H9 (cell line): ENCODE measurements around the gene PUDP. TPM values are rescaled to one million over a fixed set of nuclear protein-coding genes. Genes with fewer than 3 reads are reported as not detected.

Experiments
- DNase-seq: peaks from one replicate; pipeline ENCODE4 v3.0.0-alpha.2; 2017
- H2AFZ ChIP-seq: one replicate; pipeline ENCODE4 v1.6.1; 2013; ENCODE audit warnings: mild to moderate bottlenecking, low read length, control low read depth, moderate library complexity
- H2AK5ac ChIP-seq: 2 replicates; pipeline ENCODE4 v1.6.1; 2013; ENCODE audit warnings: low read length, control low read depth, mixed read lengths; ENCODE audit not compliant: insufficient read length
- H2BK120ac ChIP-seq: one replicate; pipeline ENCODE4 v1.6.1; 2013; ENCODE audit warnings: low read depth, mild to moderate bottlenecking, low read length, control low read depth, inconsistent platforms; ENCODE audit not compliant: poor library complexity, severe bottlenecking
- H2BK12ac ChIP-seq: 2 replicates; pipeline ENCODE4 v1.6.1; 2013; ENCODE audit warnings: low read length, control low read depth, mixed read lengths, low read depth; ENCODE audit not compliant: insufficient read length
- H2BK15ac ChIP-seq: 2 replicates; pipeline ENCODE4 v1.6.1; 2013; ENCODE audit warnings: low read depth, low read length, control low read depth
- H2BK20ac ChIP-seq: one replicate; pipeline ENCODE4 v1.6.1; 2013; ENCODE audit warnings: low read depth, mild to moderate bottlenecking, low read length, control low read depth, inconsistent platforms; ENCODE audit not compliant: poor library complexity, severe bottlenecking
- H2BK5ac ChIP-seq: 2 replicates; pipeline ENCODE4 v1.6.1; 2013; ENCODE audit warnings: low read length, control low read depth, mixed read lengths; ENCODE audit not compliant: insufficient read length
- H3K14ac ChIP-seq: 2 replicates; pipeline ENCODE4 v1.6.1; 2013; ENCODE audit warnings: low read length, control low read depth; ENCODE audit not compliant: insufficient read depth
- H3K18ac ChIP-seq: 2 replicates; pipeline ENCODE4 v1.6.1; 2013; ENCODE audit warnings: low read depth, mild to moderate bottlenecking, mixed read lengths, low read length, control low read depth; ENCODE audit not compliant: insufficient read length
- H3K23ac ChIP-seq: 2 replicates; pipeline ENCODE4 v1.6.1; 2013; ENCODE audit warnings: low read length, control low read depth, mixed read lengths, low read depth; ENCODE audit not compliant: insufficient read length
- H3K23me2 ChIP-seq: 2 replicates; pipeline ENCODE4 v1.6.1; 2013; ENCODE audit warnings: low read depth, mild to moderate bottlenecking, mixed read lengths, low read length, control low read depth; ENCODE audit not compliant: insufficient read length, poor library complexity, severe bottlenecking
- H3K27ac ChIP-seq: 2 replicates; pipeline ENCODE4 v1.5.1; 2013; ENCODE audit warnings: low read length, control low read depth, mixed read lengths, low read depth; ENCODE audit not compliant: insufficient read length
- H3K27me3 ChIP-seq: 2 replicates; pipeline ENCODE4 v1.6.1; 2013; ENCODE audit warnings: low read length, control low read depth, inconsistent platforms; ENCODE audit not compliant: insufficient read depth
- H3K4ac ChIP-seq: 2 replicates; pipeline ENCODE4 v1.6.1; 2013; ENCODE audit warnings: low read depth, mild to moderate bottlenecking, control low read depth, inconsistent platforms, low read length, moderate library complexity
- H3K4me1 ChIP-seq: 2 replicates; pipeline ENCODE4 v1.6.1; 2013; ENCODE audit warnings: low read length, control low read depth, inconsistent platforms; ENCODE audit not compliant: insufficient read depth
- H3K4me2 ChIP-seq: 2 replicates; pipeline ENCODE4 v1.6.1; 2013; ENCODE audit warnings: low read length, control low read depth, mixed read lengths; ENCODE audit not compliant: insufficient read length, insufficient read depth
- H3K56ac ChIP-seq: 2 replicates; pipeline ENCODE4 v1.6.1; 2013; ENCODE audit warnings: low read depth, mild to moderate bottlenecking, mixed read lengths, low read length, control low read depth; ENCODE audit not compliant: insufficient read length
- H3K79me1 ChIP-seq: 2 replicates; pipeline ENCODE4 v1.6.1; 2013; ENCODE audit warnings: low read depth, mild to moderate bottlenecking, moderate library complexity, low read length, control low read depth, inconsistent platforms; ENCODE audit not compliant: insufficient read depth, poor library complexity, severe bottlenecking
- H3K79me2 ChIP-seq: 2 replicates; pipeline ENCODE4 v1.6.1; 2013; ENCODE audit warnings: low read length, control low read depth, inconsistent platforms; ENCODE audit not compliant: insufficient read depth
- H3K9ac ChIP-seq: 2 replicates; pipeline ENCODE4 v1.6.1; 2013; ENCODE audit warnings: low read length, control low read depth, mixed read lengths; ENCODE audit not compliant: insufficient read length; ENCODE audit errors: extremely low read depth
- H3K9me3 ChIP-seq: one replicate; pipeline ENCODE4 v1.6.1; 2013; ENCODE audit warnings: low read depth, low read length, inconsistent platforms; ENCODE audit not compliant: control insufficient read depth
- H3T11ph ChIP-seq: one replicate; pipeline ENCODE4 v1.6.1; 2013; ENCODE audit warnings: mild to moderate bottlenecking, low read length, control low read depth, inconsistent platforms
- H4K20me1 ChIP-seq: one replicate; pipeline ENCODE4 v1.6.1; 2013; ENCODE audit not compliant: control insufficient read depth, insufficient read length, insufficient read depth
- H4K5ac ChIP-seq: 2 replicates; pipeline ENCODE4 v1.6.1; 2013; ENCODE audit warnings: low read depth, mild to moderate bottlenecking, mixed read lengths, low read length, control low read depth; ENCODE audit not compliant: insufficient read length
- H4K8ac ChIP-seq: replicated peaks from 2 replicates; pipeline ENCODE4 v1.6.1; 2013; ENCODE audit warnings: low read length, control low read depth, mixed read lengths, low read depth; ENCODE audit not compliant: insufficient read length
- H4K91ac ChIP-seq: 2 replicates; pipeline ENCODE4 v1.6.1; 2013; ENCODE audit warnings: low read depth, mild to moderate bottlenecking, moderate library complexity, mixed read lengths, low read length, control low read depth; ENCODE audit not compliant: insufficient read length
- H3K27ac Mint-ChIP-seq, 3 experiments: 2 replicates in 2 of 3; 3 replicates in 1 of 3; pipeline ENCODE4 v1.8.0; 2020 to 2021; ENCODE audit warnings: mixed read lengths in 3 of 3, mild to moderate bottlenecking in 1 of 3, moderate library complexity in 1 of 3
- H3K27me3 Mint-ChIP-seq: 2 replicates; pipeline ENCODE4 v1.8.0; 2021; ENCODE audit warnings: low read depth, mild to moderate bottlenecking, moderate library complexity, mixed read lengths
- H3K36me3 Mint-ChIP-seq, 3 experiments: 2 replicates in 2 of 3; 3 replicates in 1 of 3; pipeline ENCODE4 v1.8.0; 2020 to 2021; ENCODE audit warnings: low read depth in 3 of 3, mixed read lengths in 3 of 3; ENCODE audit not compliant: insufficient read depth in 1 of 3
- H3K4me1 Mint-ChIP-seq, 2 experiments: 2 replicates each; pipeline ENCODE4 v1.8.0; 2020; ENCODE audit warnings: mixed read lengths in 2 of 2
- H3K4me3 Mint-ChIP-seq, 2 experiments: 2 replicates in 1 of 2; 3 replicates in 1 of 2; pipeline ENCODE4 v1.8.0; 2020 to 2021; ENCODE audit warnings: mild to moderate bottlenecking in 2 of 2, mixed read lengths in 2 of 2, moderate library complexity in 1 of 2
- H3K9me3 Mint-ChIP-seq, 2 experiments: 2 replicates in 1 of 2; 3 replicates in 1 of 2; pipeline ENCODE4 v1.8.0; 2020; ENCODE audit warnings: mild to moderate bottlenecking in 2 of 2, mixed read lengths in 2 of 2, moderate library complexity in 1 of 2
- CTCF ChIP-seq: fragments of 200-600 bp; sonication (generic); conservative IDR thresholded peaks from 3 replicates; pipeline ENCODE4 v1.8.0; 2021; ENCODE audit warnings: antibody characterized with exemption, mild to moderate bottlenecking
- WGBS: extraction: QIAGEN DNeasy Blood & Tissue Kit; methylation state at CpG from one replicate; pipeline ENCODE4 v1.1.7; 2013; ENCODE audit warnings: missing lambda C conversion rate, low lambda C conversion rate, mixed read lengths; ENCODE audit not compliant: insufficient read length; ENCODE audit errors: extremely low coverage; 5-methylcytosine and 5-hydroxymethylcytosine counted together
- total RNA-seq: library from RNA; stranded (reverse); gene quantifications from 2 replicates; pipeline ENCODE4 v1.2.1, GENCODE V29; 2021

Gene PUDP
- total RNA-seq, 1 experiment from 2014 or later = 46.3 TPM

- Histone ChIP-seq H3K79me1 (no peaks in the 10 kb centered on the region), H3K18ac (no peak overlapping the region), H2BK120ac (no peak overlapping the region), H3K27ac (no peak overlapping the region), H2BK15ac (no peak overlapping the region), H2AK5ac (no peak overlapping the region), H2BK12ac (no peak overlapping the region), H3K23me2 (no peaks in the 10 kb centered on the region), H4K91ac (no peak overlapping the region), H3K23ac (no peak overlapping the region), H2AFZ (no peak overlapping the region), H2BK20ac (no peak overlapping the region), H3K4ac (no peak overlapping the region), H3K4me1 (peaks cover 2% of the 10 kb centered on the region), H3K4me2 (no peak overlapping the region), H4K8ac (no peak overlapping the region), H4K20me1 (peaks cover 2% of the 10 kb centered on the region), H3K9ac (no peak overlapping the region), H3K9me3 (no peaks in the 10 kb centered on the region), H3K14ac (no peak overlapping the region), H2BK5ac (no peak overlapping the region), H3K27me3 (no peaks in the 10 kb centered on the region), H3K56ac (no peak overlapping the region), H3K79me2 (no peaks in the 10 kb centered on the region), H4K5ac (no peak overlapping the region), H3T11ph (no peak overlapping the region)
- Mint-ChIP-seq H3K36me3 (peaks cover 3 to 20% (median 10%) of the 10 kb centered on the region in 3 experiments; a peak in 6 of 7 replicates), H3K27me3 (no peaks in the 10 kb centered on the region), H3K27ac (peak overlapping the region; percentile 3 to 73 (median 25); a peak in 4 of 7 replicates), H3K9me3 (peaks cover 12 to 23% of the 10 kb centered on the region in 2 experiments), H3K4me1 (peaks cover 44 to 51% of the 10 kb centered on the region in 2 experiments), H3K4me3 (no peak overlapping the region)
- TF ChIP-seq CTCF = no peak
- no CpG with 5 or more reads among the region's 7 CpGs for WGBS
- no peak for DNase-seq
Measured at GRCh38 chrX:7192871-7193270, 44.9 kb upstream of the PUDP start.
